Activated effector memory CD4-positive, alpha-beta T cell treated with Interleukin-2 at 50 U/mL for 16 hours (primary cell): ENCODE data around the gene CEP170.
A peak's percentile ranks its signal among the peaks of the same experiment; 100 is the strongest.

Experiments
- DNase-seq: peaks from one replicate; pipeline ENCODE4 v3.0.0-alpha.2; 2020

Gene CEP170

DNA sequence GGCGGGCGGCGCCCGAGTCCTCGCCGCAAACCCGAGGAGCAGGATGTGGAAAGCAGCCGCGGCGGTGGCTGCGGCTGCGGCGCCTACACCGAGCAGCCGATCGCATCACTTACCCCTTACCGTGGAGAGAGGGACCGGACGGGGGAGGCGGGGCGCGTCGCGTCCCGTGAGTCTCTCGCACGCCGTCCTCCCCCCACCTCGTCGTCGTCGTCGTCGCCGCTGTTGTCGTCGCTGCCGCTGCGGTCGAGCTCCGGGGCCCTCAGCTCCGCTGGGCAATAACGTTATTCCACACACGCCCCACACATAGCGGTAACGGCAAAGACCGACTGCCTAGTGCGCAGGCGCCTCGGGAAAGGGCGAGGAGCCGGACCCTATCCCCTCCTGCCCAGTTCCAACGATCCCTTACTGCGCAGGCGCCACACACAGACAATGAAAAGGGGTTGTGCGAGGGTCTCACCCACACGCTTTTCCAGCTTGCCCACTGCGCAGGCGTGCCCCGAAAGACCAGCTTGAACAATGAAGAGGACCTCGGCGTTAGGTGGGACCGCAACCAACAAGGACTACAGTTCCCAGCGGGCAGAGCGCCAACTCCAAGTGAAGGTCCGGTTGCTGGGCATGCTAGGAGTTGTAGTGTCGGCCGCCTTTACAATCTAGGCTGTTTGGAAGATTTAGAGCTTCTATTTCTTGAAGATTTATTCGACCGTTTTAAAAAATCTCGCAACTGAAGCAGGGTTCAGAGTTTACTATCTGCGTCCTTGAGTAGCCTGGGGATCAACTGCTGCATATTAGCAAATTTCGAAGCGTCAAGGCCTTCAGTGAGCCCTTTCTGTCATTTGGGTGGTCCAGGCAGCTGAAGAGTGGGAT, at the start of gene CEP170:
Gene CEP170, minus strand, starts transcription at position 355 of the 864 bp plus-strand sequence. CDS start 30,001 bp downstream, outside the sequence.
- peak; percentile 81 for DNase-seq

DNA sequence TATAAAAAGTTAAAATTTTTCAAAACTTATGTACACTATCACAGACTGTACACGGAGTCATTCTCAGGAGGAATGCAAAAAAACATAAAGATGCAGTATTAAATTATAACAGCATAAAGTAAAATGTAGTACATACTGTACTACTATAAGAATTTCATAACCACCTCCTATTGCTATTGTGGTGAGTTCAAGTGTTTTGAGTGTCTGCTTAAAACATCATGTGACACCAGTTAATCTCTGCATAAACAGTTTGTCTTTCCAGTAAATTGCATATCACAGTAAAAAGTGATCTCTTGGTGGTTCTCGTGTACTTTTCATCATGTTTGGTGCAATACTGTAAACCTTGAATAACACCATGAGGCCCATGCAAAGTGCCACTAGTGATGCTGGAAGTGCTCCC, 46.0 kb upstream of the CEP170 start:
- no peak for DNase-seq

DNA sequence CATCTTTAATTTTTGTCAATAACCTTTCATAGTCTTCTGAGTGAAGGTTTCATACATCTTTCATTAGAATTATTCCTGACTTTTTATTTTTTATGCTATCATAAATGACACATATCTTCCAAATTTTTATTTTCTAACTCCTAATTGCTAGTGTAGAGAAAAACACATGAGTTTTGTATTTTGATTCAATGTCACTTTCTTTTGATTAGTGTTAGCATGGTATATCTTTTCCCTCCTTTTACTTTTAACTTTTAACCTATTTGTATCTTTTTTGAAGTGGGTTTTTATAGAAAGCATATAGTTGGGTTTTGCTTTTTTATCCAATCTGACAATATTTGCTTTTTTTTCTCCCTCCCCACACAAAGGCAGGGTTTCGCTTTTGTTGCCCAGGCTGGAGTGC, 44.0 kb upstream of the CEP170 start:
- no peak for DNase-seq

DNA sequence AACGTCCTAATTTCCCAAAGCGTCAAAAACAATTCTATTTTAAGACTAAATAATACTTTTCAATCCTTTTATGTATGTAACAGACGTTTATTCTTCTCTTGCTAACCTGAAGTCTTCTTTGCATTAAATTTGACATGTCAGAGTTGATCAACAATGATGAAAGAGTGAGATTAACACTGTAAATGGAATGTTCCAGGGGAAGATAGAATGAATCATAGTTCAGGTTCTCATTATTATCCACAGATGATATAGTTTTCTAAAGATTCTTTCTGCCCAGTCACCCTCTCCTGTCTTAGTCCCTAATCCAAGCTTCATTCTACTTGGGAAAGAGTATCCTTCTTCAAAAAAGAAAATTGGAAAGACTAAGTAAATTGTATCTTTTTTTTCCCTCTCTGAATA, 39.6 kb upstream of the CEP170 start:
- no peak for DNase-seq

DNA sequence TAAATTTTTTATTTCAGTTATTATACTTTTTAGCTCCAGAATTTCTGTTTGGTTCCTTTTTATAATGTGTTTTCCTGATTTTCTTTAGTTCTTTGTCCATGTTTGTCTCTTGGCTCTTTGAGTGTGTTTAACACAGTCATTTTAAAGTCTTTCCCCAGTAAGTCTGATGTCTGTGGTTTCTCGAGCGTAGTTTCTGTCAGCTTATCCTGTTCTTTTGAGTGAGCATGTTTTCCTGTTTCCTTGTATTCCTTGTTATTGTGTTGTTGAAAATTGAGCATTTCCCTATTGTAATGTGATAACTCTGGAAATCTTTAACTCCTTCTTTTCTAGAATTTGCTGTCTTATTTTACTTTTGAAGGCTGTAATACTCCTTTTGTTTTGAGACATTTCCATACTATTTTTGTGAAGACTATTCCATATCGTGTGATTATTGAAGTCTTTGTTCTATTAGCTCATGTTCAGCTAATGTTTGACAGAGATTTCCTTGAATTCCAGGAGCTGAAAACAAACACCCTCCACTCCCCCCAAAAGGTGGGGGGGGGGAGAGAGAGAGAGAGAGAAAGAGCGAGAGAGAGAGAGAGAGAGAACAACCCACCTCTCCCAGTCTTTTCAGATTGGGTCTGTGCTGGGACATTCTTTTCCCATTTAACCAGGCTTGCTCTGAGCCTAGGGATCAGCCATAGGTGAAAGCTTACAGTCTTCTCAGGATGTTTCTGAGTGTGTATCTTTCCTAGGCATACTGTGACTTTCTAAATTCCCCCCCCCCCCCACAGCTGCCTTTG, 39.1 kb upstream of the CEP170 start:
- no peak for DNase-seq

DNA sequence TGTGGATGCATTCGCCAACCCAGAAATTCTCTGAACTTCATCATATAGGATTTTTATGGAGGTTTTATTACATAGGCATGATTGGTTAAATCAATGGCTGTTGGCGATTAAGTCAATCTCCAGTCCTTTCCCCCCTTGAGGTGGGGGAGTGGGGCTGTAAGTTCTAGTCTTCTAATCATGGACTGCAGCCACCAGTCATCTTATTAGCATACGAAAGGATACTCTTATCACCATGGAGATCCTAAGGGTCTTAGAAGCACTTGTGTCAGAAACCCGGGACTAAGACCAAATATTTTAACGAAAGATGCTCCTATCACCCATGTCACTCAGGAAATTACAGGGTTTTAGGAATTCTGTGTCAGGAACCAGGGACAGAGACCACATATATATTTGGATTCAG, 37.0 kb upstream of the CEP170 start:
- no peak for DNase-seq

DNA sequence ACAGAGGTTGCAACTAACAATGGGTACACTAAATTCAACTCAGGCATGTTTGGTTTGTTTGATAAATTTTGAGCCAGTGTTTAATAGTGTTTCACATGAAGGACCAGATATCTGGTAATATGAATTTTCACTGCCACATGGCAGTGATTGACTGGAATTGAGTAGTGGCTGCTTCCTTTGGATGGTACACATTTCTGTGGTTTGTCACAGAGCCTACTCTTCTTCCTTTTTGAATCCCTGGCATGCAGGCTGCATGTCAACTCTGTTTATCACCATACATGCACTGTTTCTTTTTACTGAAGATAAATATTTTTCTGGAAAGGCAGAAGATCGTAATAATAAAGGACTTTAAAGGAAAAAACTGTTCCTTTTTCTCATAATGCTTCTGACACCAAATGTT, 36.2 kb upstream of the CEP170 start:
- DNase-seq, result no peak

DNA sequence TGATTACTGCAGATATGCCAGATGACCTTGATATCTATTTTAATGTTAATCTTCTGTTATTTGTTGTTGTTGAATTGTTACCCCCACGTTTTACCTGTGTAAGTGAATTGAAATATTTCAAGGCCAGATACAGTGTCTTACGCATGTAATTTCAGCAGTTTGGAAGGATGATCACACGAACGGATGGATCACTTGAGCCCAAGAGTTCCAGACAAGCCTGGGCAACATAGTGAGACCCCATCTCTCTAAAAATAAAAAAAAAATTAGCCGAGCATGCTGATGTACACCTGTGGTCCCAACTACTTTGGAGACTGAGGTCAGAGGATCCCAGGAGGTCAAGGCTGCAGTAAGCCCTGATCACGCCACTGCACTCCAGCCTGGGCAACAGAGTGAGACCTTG, 33.0 kb upstream of the CEP170 start:
- DNase-seq, result no peak

DNA sequence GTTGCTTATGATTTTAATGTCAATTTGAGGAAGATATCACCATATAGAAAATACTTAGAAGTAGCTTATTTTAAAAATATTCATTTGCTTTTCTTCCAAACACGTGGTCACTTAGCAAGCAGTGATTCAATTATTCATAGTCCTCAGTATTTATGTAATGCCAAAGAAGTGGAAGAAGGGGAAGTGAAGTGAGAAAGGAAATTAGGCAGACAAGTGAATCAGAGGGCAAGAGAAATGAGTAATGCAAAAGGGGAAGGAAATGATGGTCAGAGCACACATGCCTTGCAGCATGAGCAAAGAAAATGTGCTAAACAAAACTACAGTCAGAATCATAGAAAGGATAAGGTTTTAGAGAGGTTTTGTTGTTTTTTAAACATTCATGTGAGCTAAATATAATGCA, 32.6 kb upstream of the CEP170 start:
- no peak for DNase-seq

DNA sequence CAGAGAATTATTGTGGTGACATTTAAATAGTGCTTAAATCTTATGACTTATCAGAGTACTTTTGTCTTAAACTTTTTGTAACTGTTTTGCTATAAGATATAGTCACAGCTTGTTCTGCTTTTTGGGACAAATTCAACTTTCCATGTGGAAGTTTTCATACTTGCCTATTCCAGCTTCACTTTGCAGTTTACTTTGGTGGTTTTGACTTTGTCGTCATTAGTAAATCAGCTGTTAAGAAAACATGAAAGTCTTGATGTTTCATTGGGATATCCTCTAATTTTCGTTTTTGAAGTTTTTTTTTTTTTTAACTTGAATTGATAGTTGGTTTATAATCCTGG, 32.0 kb upstream of the CEP170 start:
- no peak for DNase-seq

DNA sequence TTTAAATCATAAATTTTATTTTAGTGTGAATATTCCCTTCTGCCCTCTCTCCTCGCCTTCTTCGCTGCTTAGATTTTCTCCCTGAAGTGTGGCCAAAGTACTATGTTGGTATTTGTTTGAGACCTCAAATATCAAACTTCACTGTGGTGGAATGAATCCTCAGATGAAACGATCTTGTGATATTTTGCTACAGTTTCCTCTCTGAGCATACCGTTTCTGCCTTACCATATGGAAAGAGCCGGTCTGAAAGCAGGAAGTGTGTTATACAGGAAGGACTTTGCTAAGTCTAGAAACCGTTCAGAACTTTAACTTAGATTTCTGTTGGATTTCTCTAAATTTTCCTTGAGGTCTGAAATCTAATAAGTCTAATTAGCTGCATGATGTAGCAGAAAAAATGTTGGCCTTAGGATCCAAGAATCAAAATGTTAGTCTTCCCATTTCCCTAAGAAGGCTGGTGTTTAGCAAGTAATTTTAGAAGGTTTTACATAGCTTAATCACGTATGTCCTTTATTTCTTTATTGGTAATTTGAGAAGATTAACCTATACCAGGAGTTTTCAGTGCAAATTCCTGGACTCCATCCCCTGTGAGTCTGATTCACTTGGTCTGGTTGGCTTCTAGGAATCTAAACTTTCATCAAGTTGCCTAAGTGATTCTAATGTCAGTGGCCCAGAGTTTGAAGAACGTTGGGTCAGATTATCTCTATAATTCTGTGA, 31.5 kb upstream of the CEP170 start:
- no peak for DNase-seq

DNA sequence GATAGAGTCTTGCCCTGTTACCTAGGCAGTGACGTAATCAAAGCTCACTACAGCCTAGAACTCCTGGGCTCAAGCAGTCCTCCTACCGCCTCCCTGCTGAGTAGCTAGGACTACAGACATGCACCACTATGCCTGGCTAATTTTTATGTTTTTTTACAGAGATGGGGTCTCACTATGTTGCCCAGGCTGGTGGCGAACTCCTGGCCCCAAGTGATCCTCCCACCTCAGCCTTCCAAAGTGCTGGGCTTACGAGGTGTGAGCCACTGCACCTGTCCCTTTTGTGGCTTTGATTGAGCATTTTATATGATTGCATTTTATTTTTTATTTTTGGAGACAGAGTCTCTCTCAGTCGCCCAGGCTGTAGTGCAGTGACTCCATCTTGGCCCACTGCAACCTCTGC, 26.6 kb upstream of the CEP170 start:
- no peak for DNase-seq

DNA sequence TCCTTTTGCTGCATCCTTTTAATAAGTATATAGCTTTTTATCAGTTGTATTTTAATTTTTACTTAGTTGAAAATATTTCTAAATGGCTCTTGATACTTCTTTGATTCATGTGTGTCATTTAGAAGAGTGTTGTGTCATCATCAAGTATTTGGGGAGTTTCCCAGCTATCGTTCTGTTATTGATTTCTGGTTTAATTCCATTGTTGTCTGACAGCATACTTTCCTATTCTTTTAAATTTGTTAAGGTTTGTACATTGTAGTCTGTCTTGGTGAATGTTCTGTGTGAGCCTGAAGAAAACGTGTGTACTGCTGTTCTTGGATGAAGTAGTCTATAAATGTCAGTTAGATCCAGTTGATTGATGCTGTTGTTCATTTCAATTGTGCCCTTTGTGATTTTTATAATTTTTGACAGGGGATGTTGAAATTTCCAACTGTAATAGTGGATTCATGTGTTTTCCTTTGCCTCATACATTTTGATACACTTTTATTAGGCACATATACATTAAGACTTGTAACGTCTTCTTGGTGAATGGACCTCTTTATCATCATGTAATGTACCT, 25.6 kb upstream of the CEP170 start:
- DNase-seq, result no peak

DNA sequence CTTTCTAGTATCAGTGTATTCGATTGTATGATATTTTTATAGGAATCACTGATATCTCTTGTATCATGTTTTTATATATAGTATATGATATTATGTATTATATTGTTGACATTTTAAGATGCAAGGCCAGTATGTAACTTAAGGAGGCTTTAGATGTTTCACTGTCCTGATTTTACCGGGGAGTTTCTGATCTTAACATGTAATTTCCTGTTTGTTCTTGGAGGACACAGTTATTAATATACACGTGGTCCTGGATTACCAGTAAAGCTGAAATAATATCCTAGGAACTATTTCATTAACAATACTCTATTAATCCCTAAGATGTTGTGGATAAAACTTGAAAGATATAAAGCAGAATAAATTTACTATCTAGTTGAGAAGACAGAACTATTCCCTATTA, 20.2 kb upstream of the CEP170 start:
- no peak for DNase-seq

DNA sequence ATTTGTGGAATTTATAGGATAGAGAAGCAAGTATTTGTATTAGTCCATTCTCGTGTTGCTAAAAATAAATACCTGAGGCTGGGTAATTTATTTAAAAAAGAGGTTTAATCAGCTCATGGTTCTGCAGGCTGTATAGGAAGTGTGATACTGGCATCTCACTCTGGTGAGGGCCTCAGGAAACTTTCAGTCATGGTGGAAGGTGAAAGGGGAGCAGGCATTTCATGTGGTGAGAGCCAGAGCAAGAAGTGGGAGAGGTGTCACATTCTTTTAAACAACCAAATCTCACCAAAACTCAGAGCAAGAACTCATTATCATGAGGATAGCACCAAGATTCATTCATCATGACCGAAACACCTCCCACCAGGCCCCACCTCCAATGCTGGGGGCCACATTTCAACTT, 18.9 kb upstream of the CEP170 start:
- DNase-seq, result no peak

DNA sequence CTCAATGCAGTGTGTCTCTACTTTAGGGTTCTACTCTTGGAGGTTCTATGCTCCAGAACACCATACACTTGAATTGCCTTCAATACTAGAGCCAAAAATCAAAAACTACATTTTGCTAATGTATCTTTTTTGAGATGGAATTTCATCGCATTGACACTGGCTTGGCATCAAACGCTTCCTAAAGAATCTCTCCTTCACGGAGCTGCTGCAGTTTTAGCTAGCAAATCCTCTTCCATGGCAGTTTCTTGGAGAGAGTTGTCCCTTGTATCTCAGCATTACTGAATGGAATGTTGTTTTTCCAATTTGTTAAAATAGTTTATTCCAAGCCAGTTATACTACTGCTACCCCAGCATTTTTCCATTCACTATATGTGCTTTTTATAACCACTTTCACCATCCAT, 18.4 kb upstream of the CEP170 start:
- DNase-seq, result no peak

DNA sequence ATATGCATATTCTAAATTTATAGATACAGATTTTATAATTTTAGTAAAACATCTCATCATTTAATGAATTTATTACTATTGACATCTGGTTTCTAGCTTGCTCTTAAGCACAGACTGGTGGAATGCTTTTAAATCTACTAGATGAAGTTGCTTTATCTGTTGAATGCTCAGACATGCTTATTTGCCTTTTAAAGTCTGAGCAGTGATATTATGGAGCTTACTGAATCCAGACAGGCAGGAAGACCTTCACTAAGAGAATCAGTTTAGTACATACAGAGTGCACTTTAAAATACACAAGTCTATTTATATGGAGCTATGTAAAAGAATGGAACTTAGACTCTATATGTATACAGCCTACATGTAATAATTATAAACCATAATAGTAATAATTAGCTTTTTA, 17.3 kb upstream of the CEP170 start:
- DNase-seq, result no peak

DNA sequence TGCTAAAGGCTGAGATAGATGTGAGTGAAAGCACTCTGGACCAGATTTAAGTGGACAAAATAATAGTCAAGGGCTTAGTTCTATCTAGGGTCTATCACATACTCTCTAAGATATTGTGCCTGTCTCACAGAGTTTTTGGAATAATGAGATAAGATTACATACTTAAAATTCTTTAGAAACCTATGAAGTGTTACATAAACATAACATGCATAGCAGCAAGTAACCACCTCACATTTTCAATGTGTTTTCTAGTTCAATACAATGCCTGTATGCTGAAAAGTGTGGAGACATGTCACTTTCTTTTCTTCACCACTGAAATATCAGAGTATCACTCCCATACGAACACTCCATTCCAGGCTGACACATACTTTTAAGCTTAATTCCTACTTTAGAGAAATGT, 16.9 kb upstream of the CEP170 start:
- DNase-seq, result no peak

DNA sequence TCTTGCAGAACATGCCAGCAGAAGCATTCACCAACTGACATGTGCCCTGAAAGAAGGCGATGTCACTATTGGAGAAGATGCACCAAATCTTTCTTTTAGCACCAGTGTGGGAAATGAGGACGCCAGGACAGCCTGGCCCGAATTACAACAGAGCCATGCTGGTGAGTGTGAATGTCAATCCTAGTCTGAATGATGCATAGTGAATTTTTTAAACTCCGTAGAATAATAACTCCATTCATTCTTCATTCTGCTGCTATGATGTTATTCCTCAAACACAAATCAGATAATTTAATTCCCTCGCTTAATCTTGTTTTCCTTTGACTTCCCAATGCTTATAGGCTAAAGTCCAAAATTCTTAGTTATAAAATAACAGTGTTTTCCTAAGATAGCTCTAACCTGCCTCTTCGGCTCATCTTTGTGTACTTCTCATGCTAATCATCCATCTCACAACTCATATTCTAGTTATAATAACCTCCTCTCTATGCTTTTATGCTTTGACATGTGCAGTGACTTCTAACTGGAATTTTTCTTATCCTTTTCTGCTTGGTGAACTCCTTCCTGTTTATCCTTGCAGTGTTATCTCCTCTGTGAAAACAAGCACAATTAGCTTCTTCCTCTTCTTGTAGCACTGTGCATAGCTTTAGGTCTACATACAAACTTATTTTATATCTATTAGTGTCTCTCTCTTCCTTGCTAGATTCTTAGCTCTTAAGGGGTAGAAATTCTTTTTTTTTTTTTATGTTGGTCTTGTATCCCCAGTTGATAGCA, 15.2 kb upstream of the CEP170 start:
- no peak for DNase-seq

DNA sequence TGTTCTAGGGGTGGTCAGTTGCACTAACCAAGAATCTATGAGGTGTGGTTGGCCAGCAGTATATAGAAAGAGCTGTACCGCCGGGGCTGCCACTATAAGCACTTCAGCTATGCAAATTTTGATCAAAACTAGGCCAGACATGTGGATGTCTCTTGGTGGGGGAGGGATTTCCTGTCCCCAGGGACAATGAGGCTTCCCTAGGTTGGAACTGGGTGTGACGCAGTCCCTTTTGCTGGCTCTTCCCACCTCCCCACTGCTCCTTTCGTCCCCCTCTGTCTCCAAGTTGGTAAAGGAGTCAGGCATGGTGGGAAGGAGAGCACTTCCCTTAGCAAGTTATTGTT, 14.3 kb upstream of the CEP170 start:
- no peak for DNase-seq

DNA sequence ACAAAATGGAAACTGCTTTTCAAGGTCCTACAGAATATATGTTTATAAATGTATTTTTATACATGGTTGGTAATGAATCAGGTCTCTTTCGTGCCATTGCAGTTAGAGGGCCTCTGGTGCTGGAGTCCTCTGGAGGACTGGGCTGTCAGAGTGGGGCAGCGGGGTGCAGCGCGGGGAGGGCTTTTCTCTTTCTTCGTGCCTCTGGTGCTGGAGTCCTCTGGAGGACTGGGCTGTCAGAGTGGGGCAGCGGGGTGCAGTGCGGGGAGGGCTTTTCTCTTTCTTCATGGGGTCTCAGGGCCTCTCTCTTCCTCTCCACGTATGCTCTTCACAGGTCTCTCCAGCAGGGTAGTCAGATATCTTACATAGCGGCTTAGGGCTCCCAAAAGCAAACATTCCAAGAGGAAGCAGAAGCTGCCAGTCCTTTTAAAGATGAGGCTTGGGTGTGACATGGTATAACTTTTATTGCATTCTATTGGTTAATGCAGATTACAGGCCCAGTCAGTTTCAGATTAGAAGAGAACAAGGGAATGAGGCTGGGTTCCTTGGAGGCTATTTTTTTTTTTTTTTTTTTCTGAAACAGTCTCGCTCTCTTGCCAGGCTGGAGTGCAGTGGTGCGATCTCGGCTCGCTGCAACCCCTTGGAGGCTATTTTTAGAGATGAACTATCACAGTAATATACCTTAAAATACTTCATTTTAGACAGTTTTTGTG, 13.8 kb upstream of the CEP170 start:
- no peak for DNase-seq
